NOMO-1 (cell line): ENCODE results near the gene RNF10.
"Not testable (repeated sequence)": the region's sequence is repeated elsewhere in the genome, so short reads cannot be mapped to it uniquely, and the experiment has no call there.

Experiments
- DNase-seq, 2 experiments: peaks; one replicate each; lab custom pipeline; 2025; ENCODE audit not compliant: unreplicated experiment in 2 of 2; lab: John Stamatoyannopoulos, UW

RNF10 gene

DNA sequence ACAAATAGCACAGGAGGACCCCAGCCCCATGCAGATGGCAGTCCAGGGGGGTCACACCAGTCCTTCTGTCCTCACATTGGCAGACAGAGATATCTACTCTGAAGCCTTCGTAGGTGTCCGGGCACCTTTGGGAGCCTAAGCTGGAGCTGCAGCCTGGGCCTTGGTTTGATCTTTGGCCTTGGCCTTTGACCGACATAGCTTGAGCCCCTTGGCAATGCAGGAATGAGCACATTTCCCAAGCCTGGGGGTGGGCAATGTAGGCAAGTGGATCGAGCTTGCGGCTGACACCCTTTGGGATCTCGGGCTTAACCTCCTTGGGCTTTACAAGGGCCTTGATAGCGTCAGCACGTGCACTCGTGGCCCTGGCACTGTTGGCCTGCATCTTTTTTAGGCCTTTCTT, 11.6 kb upstream of the RNF10 start:
- DNase-seq: no peak

DNA sequence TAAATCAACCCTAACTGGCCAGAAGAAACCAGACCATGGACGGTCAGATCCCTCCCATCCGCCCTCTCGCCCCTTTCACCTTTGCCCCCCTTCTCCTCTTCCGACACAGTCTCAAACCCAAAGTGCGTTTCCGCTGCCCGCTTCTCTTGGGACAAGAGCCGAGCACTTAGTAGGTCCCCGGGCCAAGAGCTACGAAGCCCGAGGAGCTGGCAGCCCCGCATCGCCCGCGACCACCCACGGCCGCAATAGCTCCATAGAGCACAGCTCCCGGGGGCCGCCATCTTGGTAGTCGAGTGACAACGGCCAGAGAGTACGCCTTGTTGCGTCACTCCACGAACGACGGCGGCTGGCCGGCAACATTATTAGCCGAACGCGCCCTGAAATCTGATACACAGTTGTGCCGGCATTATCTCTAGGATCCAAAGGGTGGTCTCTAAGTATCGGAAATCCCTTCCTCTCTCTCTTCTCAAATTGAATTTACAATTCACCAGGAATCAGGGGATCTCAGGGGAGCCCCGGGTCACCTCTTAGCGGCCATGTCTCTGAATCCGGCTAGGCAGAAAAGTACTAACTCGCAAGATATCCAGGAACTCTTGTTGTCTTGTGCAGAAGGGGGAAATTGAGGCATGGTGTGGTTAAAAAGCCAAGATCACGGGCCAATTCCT, 5.2 kb upstream of the RNF10 start, which contains the start of gene COQ5:
Gene COQ5, minus strand, starts transcription at position 298 of the 665 bp plus-strand sequence. Its CDS starts 17 bp downstream, at position 281.
- DNase-seq: peak; percentile 74 to 90

DNA sequence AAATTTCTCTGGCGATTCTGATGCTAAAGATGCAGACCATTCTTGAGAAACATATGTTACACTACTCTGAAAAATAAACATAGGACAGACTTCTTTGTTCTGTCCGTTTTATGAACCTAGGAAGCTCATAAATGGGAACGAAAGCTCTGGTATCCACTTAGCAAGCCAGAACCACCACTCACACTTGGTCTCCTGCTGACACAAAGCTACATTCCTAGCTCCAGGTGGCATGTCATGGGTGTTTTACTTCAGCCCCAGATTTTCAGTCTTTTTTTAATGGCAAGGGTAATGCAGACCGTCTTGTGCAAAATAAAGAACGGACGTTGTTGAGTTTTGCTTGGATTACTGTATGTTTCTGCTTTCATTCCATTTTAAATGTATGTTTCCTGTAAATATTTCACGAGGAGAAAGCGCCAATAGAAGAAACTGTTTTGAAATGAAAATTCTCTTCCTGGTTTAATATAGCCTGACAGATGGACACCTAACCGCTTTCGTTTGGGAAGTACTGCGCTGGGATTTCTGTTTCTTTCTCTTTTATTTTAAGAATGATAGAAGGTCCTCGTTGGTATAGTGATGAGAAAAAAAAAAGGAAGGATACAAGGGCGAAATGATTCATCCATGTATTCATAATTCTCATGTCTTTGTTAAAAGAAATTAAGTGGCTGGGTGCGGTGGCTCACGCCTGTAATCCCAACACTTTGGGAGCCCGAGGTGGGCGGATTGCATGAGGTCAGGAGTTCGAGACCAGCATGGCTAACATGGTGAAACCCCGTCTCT, 4.3 kb upstream of the RNF10 start:
- peak; percentile 47 to 58 for DNase-seq

DNA sequence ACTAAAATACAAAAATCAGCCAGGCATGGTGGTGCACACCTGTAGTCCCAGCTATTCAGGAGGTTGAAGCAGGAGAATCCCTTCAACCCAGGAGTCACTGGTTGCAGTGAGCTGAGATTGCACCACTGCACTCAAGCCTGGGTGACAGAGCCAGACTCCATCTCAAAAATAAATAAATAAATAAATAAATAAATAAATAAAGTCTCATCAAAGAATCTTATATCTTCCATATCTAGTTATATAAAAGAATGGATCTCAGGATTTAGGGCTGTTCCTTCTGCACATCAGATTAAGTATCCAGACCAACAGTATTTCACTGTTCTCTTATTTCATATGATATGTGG, 3.8 kb upstream of the RNF10 start:
- not testable (repeated sequence) for DNase-seq

DNA sequence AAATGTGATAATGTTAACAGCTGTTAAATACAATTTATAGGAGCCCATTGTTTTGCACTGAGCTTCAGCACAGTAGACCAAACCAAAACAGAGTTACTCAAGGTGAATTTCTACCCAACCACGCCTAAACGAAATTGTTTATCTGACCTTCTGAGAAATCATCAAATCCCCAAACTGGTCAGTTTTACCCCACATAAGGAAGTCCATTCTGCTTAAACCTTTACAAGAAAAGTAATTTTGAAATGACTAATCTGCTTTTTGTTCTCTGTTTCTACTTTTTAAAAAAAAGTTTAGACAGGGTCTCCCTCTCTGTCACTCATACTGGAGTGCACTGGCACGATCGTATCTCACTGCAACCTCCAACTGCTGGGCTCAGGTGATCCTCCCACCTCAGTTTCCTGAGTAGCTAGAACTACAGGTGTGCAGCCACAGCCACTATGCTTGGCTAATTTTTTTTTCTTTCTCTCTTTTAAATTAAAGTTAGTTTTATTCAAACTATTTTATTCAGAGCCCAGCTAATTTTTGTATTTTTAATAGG, 1.4 kb upstream of the RNF10 start:
- DNase-seq: no peak

DNA sequence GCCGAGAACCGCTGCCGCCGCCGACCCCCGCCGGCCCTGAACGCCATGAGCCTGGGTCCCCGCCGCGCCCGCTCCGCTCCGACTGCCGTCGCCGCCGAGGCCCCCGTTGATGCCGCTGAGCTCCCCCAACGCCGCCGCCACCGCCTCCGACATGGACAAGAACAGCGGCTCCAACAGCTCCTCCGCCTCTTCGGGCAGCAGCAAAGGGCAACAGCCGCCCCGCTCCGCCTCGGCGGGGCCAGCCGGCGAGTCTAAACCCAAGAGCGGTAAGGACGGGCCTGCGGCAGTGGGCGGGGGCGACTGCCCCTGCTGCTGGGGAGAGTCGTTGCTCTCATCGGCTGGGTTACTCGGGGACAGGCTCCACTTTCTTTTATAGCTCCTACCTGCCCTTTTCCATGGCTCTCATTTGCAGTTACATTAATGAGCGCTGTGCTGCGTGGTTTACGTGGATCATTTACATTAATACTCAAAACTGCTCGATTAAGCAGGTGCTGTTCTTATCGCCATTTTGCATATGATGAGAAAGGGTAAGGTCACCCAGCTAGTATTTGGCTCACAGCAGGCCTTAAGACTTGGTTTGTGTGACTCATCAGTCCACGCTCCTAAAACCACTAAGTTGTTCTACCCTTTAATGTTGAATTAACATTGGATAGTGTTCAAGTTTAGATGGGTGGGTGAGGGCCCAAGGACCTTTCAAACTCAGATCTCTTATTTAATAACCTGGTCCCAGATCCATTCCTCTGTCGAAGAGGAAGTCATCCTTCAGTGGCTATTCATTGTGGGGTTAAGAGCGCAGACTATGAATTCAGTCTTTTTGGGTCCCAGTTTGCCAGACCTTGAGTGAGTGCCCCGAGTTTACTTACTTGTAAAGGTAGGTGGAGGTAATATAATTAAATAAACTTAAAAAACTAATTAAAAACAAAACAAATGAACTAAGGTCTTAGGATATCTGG, 823 bp downstream of the RNF10 start:
- DNase-seq: peak; percentile 26 to 50

DNA sequence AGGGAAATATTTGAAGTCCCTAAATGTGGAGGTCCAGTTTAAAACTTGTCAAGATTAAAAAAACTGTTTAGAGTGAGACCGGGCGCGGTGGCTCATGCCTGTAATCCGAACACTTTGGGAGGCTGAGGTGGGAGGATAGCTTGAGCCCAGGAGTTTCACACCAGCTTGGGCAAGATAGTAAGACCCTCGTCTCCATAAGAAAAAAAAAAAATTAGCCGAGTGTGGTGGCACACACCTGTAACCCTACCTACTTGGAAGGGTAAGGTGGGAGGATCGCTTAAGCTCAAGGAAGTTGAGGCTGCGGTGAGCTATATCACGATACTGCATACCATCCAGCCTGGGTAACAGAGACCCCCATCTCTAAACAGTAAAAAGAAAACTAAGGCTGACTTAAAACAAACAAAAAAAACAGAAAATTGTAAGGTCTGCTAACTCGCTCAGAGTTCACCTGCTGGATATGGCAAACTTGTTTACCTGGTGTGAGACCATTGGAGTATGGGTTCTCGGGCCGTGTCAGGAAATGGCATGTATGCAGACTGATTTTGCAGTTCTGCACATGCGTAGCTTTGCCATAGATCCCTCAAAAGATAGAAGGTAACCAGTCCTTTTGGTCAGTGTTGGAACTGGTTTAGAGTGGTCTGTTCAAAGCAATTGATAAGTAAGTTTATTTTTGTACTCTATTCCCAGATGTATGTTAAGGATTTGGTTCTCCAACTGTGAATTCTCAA, 2.1 kb downstream of the RNF10 start:
- no peak for DNase-seq

DNA sequence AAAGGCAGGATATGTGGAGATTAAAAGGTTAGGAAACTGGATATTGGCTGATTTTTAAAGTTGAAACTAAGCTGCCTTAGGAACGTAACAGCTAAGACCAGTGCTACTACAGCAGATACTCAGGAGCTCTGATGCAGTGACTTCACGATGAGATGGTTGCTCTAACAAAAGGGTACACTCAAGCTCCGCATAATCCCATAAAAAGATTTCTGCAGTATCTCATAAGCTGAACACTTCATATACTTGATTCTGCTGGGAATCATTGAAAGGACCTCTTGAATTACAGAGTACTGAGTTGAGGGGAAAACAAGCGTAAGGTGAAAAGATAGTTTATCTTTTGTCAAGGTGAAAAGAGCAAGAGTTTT, 3.7 kb downstream of the RNF10 start:
- no peak for DNase-seq

DNA sequence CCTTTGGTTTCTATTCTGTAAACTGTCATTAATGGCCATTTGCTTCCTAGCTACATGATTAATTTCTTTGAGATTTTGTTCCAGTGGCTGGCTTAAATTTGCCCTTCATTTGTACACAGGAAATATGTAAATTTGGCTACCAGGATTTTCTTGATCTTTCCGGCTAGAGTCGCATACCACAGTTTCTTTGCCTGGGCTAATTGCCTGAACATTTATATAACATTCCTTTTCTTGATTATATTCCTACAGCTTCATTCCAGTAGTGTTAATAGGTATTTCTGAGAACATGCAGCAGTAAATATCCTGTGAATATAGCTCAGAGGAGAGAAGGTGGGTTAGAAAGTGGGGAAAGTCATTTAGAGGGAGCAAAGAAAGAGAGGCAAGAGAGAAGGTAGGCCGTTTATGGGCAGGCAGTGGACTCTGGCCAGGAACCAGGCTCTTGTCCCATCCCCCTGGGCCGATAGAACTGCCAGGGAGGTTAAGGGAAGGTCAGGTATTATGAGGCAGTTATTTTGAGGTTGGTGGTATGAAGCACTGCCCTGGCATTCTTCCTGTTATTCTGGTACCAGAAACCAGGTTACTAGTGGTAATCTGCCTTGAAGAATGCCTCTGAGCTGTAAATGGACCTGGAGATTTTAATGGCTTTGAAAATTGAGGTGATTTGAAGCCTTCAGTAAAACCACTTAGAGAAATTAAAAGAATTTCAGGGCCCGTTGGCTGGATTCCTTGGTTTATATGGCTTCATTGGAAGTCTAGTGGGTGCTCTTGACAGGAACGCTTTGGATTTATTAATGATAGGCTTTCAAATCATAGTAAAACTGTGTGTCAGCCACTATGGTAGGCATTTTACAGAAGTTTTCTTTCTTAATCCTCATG, 4.4 kb downstream of the RNF10 start:
- no peak for DNase-seq

DNA sequence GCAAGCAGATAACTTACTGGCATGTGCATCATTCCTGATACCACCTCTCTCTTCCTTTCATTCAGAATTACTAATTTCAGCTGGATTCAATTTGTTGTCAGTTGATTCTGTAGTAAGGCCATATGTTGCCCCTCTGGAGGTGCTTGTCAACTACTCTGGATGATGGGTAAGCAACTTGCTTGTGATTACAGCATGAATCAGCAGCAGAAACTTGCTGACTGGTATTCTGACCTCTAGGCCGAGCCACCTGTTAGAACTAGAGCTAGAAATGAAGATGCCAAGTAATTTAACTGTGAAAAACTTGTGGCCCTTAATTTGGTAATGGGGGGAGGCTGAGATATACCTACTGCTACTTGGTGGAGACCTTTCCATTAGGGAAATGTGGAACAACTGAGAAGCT, 5.1 kb downstream of the RNF10 start:
- DNase-seq: no peak

DNA sequence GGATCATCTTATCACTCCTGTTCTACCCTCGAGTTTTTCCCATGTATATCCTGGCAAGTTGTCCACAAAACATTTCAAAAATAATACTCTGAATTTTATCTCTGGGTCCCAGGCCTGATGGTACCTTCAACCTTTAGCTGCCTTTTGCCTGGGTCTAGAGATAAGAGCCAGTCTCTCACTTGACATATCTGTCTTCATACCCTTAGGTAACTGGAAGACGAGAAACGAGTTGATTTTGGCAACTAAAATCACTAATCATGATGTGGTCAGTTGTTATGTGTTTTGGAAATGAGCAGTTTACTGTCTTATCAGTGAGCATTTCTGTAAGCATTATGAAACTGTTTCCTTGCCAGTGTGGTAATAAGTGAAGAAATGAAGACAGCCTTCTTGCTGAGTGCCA, 6.3 kb downstream of the RNF10 start:
- peak; percentile 8 to 42 for DNase-seq

DNA sequence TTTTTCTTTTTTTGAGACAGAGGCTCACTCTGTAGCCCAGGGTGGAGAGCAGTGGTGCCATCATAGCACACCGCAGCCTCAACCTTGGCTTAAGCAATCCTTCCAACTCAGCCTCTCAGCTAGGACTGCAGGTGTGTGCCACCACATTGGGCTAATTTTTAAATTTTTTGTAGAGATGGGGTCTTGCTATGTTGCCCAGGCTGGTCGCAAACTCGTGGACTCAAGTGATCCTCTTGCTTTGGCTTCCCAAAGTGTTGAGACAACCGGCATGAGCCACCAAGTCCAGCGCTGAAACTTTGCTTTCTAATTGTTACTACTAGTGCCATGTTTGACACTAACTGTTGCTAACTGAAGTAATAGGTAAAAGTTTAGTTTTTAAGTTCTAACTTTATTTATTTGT, 8.0 kb downstream of the RNF10 start:
- no peak for DNase-seq

DNA sequence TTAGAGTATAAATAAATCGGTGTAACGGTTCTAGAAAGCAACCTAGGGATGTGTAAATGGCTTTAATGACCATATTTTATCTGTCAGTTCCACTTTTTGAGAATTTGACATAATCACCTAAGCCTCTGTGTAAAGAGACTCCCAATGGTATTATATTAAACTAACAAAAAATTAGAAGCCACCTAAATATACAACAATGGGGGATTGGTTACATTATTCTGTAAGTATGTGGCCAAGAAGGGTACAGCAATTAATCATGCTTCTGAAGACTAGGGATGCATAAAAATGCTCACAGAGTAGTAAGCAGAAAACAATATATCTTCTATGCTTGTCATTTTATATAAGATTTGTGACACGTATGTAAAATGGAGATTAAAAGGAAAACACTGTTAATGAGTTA, 10.5 kb downstream of the RNF10 start:
- no peak for DNase-seq

DNA sequence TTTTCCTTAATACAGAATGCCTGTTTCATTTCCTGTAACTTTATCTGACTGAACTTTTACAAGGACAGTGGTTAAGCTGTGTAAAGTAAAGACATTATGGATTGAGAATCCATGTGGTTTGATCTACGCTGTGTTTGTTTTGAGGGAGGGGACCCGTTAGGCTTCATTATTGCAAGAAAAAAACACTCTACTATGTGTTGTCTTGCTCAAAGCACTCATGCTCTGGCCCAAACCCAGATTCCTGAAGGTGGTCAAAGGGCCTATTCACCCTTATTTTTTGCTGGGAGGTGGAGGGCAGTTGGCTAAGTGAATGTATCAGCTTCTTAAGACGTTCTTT, 11.9 kb downstream of the RNF10 start:
- no peak for DNase-seq

DNA sequence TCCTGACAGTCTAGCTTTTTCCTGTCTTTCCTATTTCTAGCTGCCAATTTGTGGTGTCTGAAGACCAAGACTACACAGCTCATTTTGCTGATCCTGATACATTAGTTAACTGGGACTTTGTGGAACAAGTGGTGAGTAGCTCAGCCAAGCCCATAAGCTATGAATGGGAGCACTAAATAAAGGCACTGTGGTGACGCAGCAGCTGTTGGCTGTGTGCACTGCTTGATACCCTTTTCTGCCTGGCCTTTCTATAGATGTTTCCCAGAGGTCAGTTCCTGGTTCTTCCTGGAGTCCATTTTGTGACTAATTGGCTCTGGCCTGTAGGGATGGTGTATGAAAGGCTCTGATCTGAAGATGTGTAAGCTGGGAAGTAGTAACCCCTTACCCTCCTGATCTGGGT, 20.5 kb downstream of the RNF10 start:
- no peak for DNase-seq

DNA sequence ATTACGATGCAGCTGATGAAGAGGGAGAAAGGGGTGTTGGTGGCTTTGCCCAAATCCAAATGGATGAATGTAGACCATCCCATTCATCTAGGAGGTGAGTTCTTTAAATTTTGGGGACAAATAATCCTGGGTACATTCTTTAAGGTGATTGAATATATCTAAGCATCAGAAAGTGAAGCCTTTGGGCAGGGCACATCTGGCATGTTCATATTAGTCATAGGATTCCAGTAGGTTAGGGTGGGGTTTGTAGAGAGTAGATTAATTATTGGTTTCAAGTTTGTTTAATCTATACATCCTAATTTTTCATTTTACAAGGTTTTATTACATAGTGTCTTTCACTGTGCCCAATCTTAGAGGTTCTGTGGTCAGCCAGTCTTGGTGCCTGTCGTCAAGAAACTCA, 23.4 kb downstream of the RNF10 start:
- no peak for DNase-seq

DNA sequence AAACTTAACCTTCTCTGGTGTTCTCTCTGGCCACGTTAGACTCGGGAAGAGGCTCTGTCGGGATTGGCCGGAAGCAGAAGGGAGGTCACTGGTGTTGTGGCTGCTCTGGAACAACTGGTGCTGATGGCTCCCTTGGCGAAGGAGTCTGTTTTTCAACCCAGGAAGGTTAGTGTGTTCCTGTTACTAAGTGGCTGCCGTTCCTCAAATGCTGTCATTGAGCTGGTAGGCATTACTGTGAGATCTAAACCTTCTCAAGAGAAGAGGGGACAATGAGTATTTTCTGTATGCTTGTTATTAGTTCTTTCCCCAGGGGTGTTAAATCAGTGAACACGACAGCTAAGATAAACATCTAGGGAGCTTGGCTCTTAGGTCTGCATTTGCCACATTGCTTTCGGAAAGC, 28.8 kb downstream of the RNF10 start:
- no peak for DNase-seq

DNA sequence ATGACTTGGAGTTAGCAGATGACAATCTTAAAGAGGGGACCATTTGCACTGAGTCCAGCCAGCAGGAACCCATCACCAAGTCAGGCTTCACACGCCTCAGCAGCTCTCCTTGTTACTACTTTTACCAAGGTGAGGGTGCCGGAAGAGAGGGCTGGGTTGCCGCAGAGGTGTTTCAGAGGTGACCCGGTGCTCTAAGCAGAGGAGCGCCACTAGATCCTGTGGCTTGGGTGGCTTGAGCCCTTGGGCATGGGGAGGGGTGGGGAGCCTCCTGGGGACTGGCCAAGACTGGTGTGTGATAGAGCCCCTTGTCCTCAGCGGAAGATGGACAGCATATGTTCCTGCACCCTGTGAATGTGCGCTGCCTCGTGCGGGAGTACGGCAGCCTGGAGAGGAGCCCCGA, 29.3 kb downstream of the RNF10 start:
- no peak for DNase-seq

DNA sequence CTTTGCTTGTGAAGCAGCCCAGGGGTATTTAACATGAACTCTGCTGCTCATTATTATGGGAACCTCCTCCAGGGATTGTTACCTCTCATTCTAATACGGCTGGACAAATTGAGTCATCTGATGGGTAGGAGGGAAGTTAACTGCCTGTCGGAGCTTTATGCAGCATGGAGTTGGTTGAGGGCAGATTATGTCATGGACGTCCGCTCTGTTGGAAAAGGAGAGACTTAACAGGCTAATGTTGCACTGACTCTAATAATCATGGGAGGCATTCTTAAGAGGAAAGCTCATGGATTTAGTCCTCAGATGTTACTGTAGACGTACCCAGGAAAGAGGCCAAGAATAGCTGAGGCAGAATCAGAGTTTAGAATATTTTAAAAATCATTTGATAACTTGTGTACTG, 37.1 kb downstream of the RNF10 start:
- no peak for DNase-seq

DNA sequence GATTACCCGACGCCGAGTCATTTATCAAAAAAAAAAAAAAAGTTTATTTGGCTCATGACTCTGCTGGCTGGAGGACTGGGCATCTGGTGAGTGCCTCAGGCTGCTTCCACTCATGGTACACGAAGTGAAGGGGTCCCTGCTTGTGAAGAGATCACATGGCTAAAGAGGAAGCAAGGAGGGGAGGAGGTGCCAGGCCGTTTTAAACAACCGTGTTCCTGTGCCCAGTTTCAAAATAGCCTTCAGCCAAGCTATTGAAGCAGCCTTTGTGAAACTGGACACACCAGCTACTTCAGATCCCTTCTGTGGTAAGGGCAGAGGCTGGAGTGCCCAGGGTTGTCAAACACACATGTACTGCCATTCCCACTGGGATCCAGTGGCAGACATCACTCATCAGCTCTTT, 39.4 kb downstream of the RNF10 start:
- DNase-seq: peak in 1 of 2 experiments; percentile 8
